Measurements from ENCODE around the gene CASK. TPM values are rescaled to one million over a fixed set of nuclear protein-coding genes. Genes with fewer than 3 reads are reported as not detected.

CASK gene
- total RNA-seq, 2 donors from 2014 or later: 22.3 to 27.4 TPM

- Histone ChIP-seq H3K4me3 (no peak overlapping the region), H3K27ac (no peak overlapping the region), H3K36me3 (replicated peaks in 1 of 2; ENCODE audit: insufficient read depth in 1 of 2, low read depth in 2 of 2) (no peaks in the 10 kb centered on the region), H3K27me3 (no peaks in the 10 kb centered on the region), H3K4me1 (peaks cover 18% of the 10 kb centered on the region), H3K9me3 (no peaks in the 10 kb centered on the region)
- no peak for DNase-seq
- WGBS, 2 donors: 59 to 73% methylated on average over 3 of the region's 3 CpGs
- TF ChIP-seq CTCF (IDR thresholded peaks at IDR 0.05) (no peak), POLR2A (IDR thresholded peaks at IDR 0.05) (no peak)
- no peak for ATAC-seq
- intact Hi-C loops (cut with DNase I): no loop called here
Measured at GRCh38 chrX:41868392-41868977, 54.9 kb downstream of the CASK start.

- WGBS, 2 donors: 95 to 98% methylated on average over 2 of the region's 2 CpGs
- Histone ChIP-seq H3K9me3 (no peaks in the 10 kb centered on the region), H3K4me1 (peaks cover 6% of the 10 kb centered on the region), H3K27ac (no peak overlapping the region), H3K36me3 (replicated peaks in 1 of 2; ENCODE audit: insufficient read depth in 1 of 2, low read depth in 2 of 2) (no peaks in the 10 kb centered on the region), H3K4me3 (no peak overlapping the region), H3K27me3 (no peaks in the 10 kb centered on the region)
- DNase-seq (no peak), ATAC-seq (no peak)
- TF ChIP-seq POLR2A (IDR thresholded peaks at IDR 0.05): no peak
- no peak for TF ChIP-seq CTCF (IDR thresholded peaks at IDR 0.05)
- intact Hi-C loops (cut with DNase I): no loop called here
Measured at GRCh38 chrX:41863343-41864203, 59.8 kb downstream of the CASK start.

GRCh38 chrX:41862562-41863184, 60.7 kb downstream of the CASK start:
- DNase-seq (no peak), ATAC-seq (no peak)
- 32 to 34% methylated on average over 4 of the region's 4 CpGs for WGBS, 2 donors
- no peaks in the 10 kb centered on the region for H3K4me1 ChIP-seq
- no peak overlapping the region for H3K27ac ChIP-seq
- no peaks in the 10 kb centered on the region for H3K36me3 ChIP-seq (replicated peaks in 1 of 2; ENCODE audit: insufficient read depth in 1 of 2, low read depth in 2 of 2)
- no peak for TF ChIP-seq POLR2A (IDR thresholded peaks at IDR 0.05)
- TF ChIP-seq CTCF (IDR thresholded peaks at IDR 0.05): no peak
- H3K9me3 ChIP-seq: no peaks in the 10 kb centered on the region
- H3K4me3 ChIP-seq: no peak overlapping the region
- intact Hi-C loops (cut with DNase I): no loop called here
- no peaks in the 10 kb centered on the region for H3K27me3 ChIP-seq

- ATAC-seq: no peak
- no peak for TF ChIP-seq POLR2A (IDR thresholded peaks at IDR 0.05)
- TF ChIP-seq CTCF (IDR thresholded peaks at IDR 0.05): no peak
- intact Hi-C loops (cut with DNase I): no loop called here
Measured at GRCh38 chrX:41858161-41858775, 65.1 kb downstream of the CASK start.

More at GRCh38 chrX:41858161-41858775, 65.1 kb downstream of the CASK start:
- Histone ChIP-seq H3K4me1 (no peaks in the 10 kb centered on the region), H3K27ac (no peak overlapping the region), H3K9me3 (no peaks in the 10 kb centered on the region), H3K4me3 (no peak overlapping the region), H3K36me3 (replicated peaks in 1 of 2; ENCODE audit: insufficient read depth in 1 of 2, low read depth in 2 of 2) (no peaks in the 10 kb centered on the region), H3K27me3 (no peaks in the 10 kb centered on the region)
- DNase-seq: no peak
- WGBS, 2 donors: 75 to 93% methylated on average over 3 to 4 of the region's 4 CpGs
